ENCODE data around the gene CTSO. TPM values are rescaled to one million over a fixed set of nuclear protein-coding genes. Genes with fewer than 3 reads are reported as not detected.
"Not testable (repeated sequence)": the region's sequence is repeated elsewhere in the genome, so short reads cannot be mapped to it uniquely, and the experiment has no call there.

CTSO gene
- total RNA-seq, 1 donor from 2014 or later = 24.9 TPM

DNA sequence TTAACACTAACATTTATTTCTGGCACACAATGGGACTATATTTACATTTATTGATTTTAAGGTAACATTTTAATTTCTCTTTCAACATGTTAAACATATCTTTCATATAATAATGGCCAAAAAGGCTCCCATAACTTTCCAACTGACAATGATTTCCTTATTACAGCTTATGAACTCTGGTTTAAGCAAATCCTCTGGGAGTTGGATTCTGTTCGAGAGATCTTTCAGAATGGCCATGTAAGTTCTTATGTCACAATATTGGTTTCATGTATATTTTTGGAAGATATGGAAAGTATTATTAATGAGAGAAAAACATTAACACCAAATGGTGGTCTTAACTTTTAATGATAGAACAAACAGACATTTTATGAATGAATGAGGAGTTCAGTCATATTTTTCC, 46.1 kb downstream of the CTSO start:
- DNase-seq (ENCODE audit: low spot score) = no peak

DNA sequence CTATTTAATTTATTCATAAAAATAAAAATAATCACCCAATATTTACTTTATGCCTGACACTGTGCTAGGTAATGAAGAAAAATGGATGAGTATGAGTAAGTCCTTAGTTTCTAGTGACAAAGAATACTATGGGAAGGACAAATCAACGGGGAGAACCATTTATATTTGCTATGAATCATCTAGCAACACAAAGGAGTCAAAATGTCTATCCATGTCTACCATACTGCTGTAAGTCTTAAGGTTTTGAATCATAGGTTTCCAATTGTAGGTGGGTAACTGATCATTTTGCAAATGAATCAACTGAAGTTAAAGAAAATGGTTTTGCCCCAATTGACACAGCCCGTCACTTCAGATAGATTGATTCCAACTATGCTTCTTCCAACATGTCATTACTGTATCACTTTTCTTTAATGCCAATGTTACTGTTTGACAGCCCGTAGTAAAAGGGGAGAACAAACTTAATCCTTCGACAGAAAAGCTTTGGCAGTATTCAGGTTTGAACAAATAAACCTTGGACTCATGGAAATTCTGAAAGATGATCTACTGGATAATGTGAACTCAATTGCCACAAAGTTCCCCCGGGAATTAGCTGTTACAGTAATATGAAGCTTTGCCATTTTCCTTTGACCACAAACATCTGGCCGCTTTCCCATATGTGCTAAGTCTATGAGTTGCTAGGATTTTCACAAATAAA, 47.0 kb downstream of the CTSO start:
- peak; percentile 17 for DNase-seq (ENCODE audit: low spot score)

DNA sequence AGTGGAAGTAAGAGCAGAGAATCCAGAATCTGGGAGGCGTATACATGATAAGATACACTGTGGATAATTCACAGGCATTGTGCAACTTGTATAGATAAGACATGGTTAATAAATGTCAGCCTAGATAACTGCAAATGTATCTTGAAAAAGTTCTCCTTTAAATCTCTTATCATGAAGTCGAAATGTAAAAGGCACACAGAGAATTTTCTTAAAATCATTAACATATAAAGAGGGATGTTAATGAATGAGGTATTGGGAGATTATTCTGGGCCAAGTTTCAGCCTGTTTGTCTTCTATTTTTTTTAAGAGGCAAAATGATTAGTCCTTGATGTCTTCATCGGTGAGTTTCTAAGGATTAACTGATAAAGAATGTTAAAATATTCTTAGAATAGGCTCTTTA, 49.3 kb downstream of the CTSO start:
- DNase-seq (ENCODE audit: low spot score) = no peak

DNA sequence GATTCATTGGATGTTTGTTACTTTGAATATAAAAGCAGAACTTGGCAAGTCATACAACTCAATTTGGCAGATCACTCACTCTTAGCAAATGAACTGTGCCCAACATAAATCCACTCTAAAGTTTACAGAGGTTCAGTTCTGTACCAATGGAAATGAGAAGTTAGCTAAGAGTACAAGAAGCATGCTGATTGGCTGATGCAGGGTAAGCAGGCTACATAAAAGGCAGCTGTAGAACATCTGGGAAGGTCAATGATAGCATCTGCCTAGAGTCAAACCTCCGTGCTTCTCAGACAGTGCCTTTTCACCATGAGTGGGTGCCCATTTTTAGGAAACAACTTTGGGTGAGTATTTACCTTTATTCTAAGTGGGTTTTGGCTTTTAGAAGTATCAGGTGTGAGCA, 50.2 kb downstream of the CTSO start, which contains the start of gene TDO2:
Gene TDO2 (plus strand): TSS at position 244 of the 400 bp plus-strand sequence. CDS start 63 bp downstream, at position 307.
- DNase-seq (ENCODE audit: low spot score) = no peak

- no peak for DNase-seq (ENCODE audit: low spot score)
These were observed 52.7 kb downstream of the CTSO start for GRCh38 chr4:155901013-155901412.

DNA sequence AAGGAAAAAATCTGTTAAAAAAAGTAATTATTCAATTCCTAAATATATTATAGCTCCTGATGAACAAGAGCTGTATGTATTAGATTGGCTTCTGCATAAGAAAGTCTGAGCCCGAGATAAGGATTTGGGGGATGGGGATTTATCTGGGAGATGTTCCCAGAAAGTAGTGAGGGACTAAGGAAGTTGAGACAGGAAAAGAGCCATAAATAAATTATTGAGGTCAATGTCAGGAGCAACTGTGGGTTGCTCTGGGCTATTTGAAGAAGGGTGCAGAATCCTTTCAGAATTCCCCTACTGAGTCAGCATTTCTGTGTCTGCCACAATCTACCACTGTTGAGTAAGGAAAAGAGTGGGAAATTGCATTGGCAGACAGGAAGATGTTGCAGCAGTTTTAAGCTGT, 53.3 kb downstream of the CTSO start:
- DNase-seq (ENCODE audit: low spot score) = no peak

- DNase-seq (ENCODE audit: low spot score) = no peak
These were observed 53.8 kb downstream of the CTSO start for GRCh38 chr4:155899891-155900290.

DNA sequence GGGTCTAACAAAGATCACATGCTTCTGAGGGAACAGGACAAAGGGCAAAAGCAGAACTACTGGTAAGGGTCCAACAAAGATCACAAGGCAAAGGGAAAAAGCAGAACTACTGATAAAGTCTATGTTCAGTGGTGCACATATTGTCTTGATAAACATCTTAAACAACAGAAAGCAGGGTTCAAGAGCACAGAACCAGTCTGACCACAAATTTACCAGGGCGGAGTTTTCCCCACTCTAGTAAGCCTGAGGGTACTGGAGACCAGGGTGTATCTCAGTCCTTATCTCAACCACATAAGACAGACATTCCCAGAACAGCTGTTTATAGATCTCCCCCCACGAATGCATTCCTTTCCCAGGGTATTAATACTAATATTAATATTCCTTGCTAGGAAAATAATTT, 55.3 kb downstream of the CTSO start:
- not testable (repeated sequence) for DNase-seq (ENCODE audit: low spot score)

- DNase-seq (ENCODE audit: low spot score) = no peak
These were observed 62.6 kb downstream of the CTSO start for GRCh38 chr4:155891058-155891457.

DNA sequence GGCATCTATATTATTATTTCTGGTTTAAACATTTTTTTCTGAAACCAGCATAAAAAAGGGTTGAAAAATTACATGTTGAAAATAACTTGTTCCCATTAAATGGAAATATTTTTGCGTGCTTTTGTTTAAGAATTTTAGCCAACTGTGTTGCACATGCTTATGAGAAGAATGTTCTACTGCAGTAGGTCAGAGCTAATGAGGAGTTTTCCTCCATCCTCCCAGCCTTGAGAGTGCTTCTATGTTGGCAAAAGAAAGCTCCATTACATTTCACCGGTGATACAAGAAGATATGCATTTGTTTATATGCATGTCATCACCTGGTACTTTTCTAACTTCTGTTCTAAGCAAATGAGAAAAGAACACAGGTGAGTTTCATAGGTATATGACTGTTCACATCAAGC, 63.7 kb downstream of the CTSO start:
- no peak for DNase-seq (ENCODE audit: low spot score)

GRCh38 chr4:155889031-155889793, 64.5 kb downstream of the CTSO start:
- DNase-seq (ENCODE audit: low spot score) = peak; percentile 64

DNA sequence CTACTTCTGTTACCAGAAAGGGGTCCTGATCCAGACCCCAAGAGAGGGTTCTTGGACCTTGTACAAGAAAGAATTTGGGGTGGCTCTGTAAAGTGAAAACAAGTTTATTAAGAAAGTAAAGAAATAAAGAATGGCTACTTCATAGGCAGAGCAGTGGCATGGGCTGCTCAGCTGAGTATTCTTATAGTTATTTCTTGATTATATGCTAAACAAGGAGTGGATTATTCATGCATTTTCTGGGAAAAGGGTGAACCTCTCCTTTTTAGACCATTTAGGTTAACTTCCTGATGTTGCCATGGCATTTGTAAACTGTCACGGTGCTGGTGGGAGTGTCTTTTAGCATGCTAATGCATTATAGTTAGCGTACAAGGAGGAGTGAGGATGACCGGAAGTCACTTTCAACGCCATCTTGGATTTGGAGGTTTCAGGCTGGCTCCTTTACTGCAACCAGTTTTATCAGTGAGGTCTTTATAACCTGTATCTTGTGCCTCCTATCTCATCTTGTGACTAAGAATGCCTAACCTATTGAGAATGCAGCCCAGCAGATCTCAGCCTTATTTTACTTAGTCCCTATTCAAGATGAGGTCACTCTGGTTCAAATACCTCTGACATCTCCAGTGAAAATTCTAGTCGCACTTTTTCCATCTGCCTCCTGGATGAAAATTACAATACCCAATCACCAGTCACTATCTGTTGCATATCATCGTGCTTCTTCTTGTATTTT, 65.7 kb downstream of the CTSO start:
- no peak for DNase-seq (ENCODE audit: low spot score)

DNA sequence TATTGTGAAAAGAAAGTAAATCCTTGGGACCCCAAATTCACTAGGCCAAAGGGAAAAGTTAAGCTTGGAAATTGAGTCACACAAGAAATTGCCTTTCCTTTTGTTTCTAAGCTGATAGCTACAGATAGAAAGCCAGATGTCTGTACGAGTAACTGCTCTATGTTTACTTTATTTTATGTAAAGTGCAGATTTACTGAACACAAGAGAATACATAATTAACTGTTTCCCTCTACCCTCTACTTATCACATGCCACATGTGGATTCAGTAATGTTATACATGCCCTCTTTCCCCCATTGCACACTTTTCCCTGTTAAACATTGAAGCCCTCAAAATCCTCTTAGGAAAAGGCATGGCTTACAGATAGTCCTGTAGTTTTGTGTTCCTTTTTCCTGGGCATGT, 66.6 kb downstream of the CTSO start:
- DNase-seq (ENCODE audit: low spot score) = no peak

GRCh38 chr4:155885666-155886065, 68.0 kb downstream of the CTSO start:
- DNase-seq (ENCODE audit: low spot score) = no peak

GRCh38 chr4:155883895-155884294, 69.8 kb downstream of the CTSO start:
- DNase-seq (ENCODE audit: low spot score) = no peak

- peak; percentile 61 for DNase-seq (ENCODE audit: low spot score)
These were observed 72.1 kb downstream of the CTSO start for GRCh38 chr4:155881555-155881954.

GRCh38 chr4:155879767-155880166, 73.9 kb downstream of the CTSO start:
- no peak for DNase-seq (ENCODE audit: low spot score)

- no peak for DNase-seq (ENCODE audit: low spot score)
These were observed 75.1 kb downstream of the CTSO start for GRCh38 chr4:155878611-155879010.

- no peak for DNase-seq (ENCODE audit: low spot score)
These were observed 75.7 kb downstream of the CTSO start for GRCh38 chr4:155877971-155878370.

GRCh38 chr4:155875878-155876277, 77.8 kb downstream of the CTSO start:
- DNase-seq (ENCODE audit: low spot score) = no peak
